Kidney epithelial cell (primary cell): Measurements from ENCODE around the gene IMPDH2. TPM values are rescaled to one million over a fixed set of nuclear protein-coding genes. Genes with fewer than 3 reads are reported as not detected.

Experiments used
- DNase-seq: peaks from one replicate; pipeline ENCODE4 v3.0.0-alpha.2; 2010; ENCODE audit warnings: low read depth
- H3K27me3 ChIP-seq: 2 replicates; pipeline ENCODE4 v1.6.0; 2011; ENCODE audit warnings: low read length; ENCODE audit not compliant: control insufficient read depth, insufficient read depth
- H3K36me3 ChIP-seq: 2 replicates; pipeline ENCODE4 v1.5.1; 2011; ENCODE audit warnings: low read length; ENCODE audit not compliant: control insufficient read depth, insufficient read depth
- H3K4me3 ChIP-seq: 2 replicates; pipeline ENCODE4 v1.5.1; 2011; ENCODE audit warnings: low read depth, mild to moderate bottlenecking, control low read depth, low read length
- CTCF ChIP-seq: IDR thresholded peaks from 2 replicates; pipeline ENCODE4 v1.5.1; 2011; ENCODE audit warnings: mild to moderate bottlenecking, moderate library complexity, low read length, control low read depth, inconsistent platforms; ENCODE audit not compliant: insufficient read depth, poor library complexity, severe bottlenecking
- total RNA-seq: library from RNA; depleted of rRNA; stranded (reverse); fragments of >200 nt; gene quantifications from 2 replicates; pipeline ENCODE4 v1.2.3, GENCODE V29; 2015

The IMPDH2 gene
- total RNA-seq = 127 and 177 TPM in 2 replicates

GRCh38 chr3:49028673-49029562 lies at the start of gene IMPDH2:
Gene IMPDH2 (minus strand): TSS chr3:49029398. CDS start chr3:49029350, 48 bp downstream.
- TF ChIP-seq CTCF = no peak
- Histone ChIP-seq H3K27me3 (no peaks in the 10 kb centered on the region), H3K36me3 (peaks cover 4% of the 10 kb centered on the region), H3K4me3 (peak within 1 kb of the TSS; percentile 70)
- DNase-seq = peak; percentile 56

GRCh38 chr3:49076646-49077045 lies 47.4 kb upstream of the IMPDH2 start:
- H3K27me3 ChIP-seq = no peaks in the 10 kb centered on the region
- TF ChIP-seq CTCF = no peak
- no peak for DNase-seq
- H3K4me3 ChIP-seq = no peak overlapping the region
- H3K36me3 ChIP-seq = peaks cover 3% of the 10 kb centered on the region

GRCh38 chr3:49076116-49076515 lies 46.9 kb upstream of the IMPDH2 start:
- DNase-seq = no peak
- no peak overlapping the region for H3K4me3 ChIP-seq
- no peaks in the 10 kb centered on the region for H3K27me3 ChIP-seq
- H3K36me3 ChIP-seq = peaks cover 3% of the 10 kb centered on the region
- TF ChIP-seq CTCF = no peak

GRCh38 chr3:49058011-49058410 lies 28.8 kb upstream of the IMPDH2 start:
- H3K36me3 ChIP-seq = peaks cover 5% of the 10 kb centered on the region
- TF ChIP-seq CTCF = no peak

GRCh38 chr3:49057268-49057667 lies 28.1 kb upstream of the IMPDH2 start:
- no peak overlapping the region for H3K4me3 ChIP-seq
- H3K36me3 ChIP-seq = peaks cover 5% of the 10 kb centered on the region
- no peaks in the 10 kb centered on the region for H3K27me3 ChIP-seq
- TF ChIP-seq CTCF = no peak
- no peak for DNase-seq

More at GRCh38 chr3:49058011-49058410, 28.8 kb upstream of the IMPDH2 start:
- H3K4me3 ChIP-seq = no peak overlapping the region
- H3K27me3 ChIP-seq = no peaks in the 10 kb centered on the region
- DNase-seq = no peak
